Pulmonary artery endothelial cell (primary cell): ENCODE measurements around the gene AP2B1. TPM values are rescaled to one million over a fixed set of nuclear protein-coding genes. Genes with fewer than 3 reads are reported as not detected.
"Not testable (repeated sequence)": the region's sequence is repeated elsewhere in the genome, so short reads cannot be mapped to it uniquely, and the experiment has no call there.

Experiments
- DNase-seq: peaks from one replicate; pipeline ENCODE4 v3.0.0-alpha.2; 2011; ENCODE audit warnings: low read depth, low spot score
- total RNA-seq: library from RNA; depleted of rRNA; stranded (reverse); fragments of >200 nt; gene quantifications from 2 replicates; pipeline ENCODE4 v1.2.3, GENCODE V29; 2014

AP2B1 gene
- total RNA-seq: 102 TPM in 2 replicates

GRCh38 chr17:35587074-35587961 lies at the start of gene AP2B1:
Gene AP2B1, plus strand, starts transcription at chr17:35587322. Its CDS starts 6,709 bp downstream, at chr17:35594031.
- peak; percentile 90 for DNase-seq

- no peak for DNase-seq
Observed at GRCh38 chr17:35537601-35538141, 49.5 kb upstream of the AP2B1 start, which contains the start of gene SLFN12L. Gene SLFN12L, minus strand, starts transcription at chr17:35537678. Its CDS starts 15,314 bp downstream, at chr17:35522364.

- DNase-seq: no peak
Observed at GRCh38 chr17:35539659-35540026, 47.5 kb upstream of the AP2B1 start.

- peak; percentile 70 for DNase-seq
Observed at GRCh38 chr17:35540589-35541404, 46.3 kb upstream of the AP2B1 start.

GRCh38 chr17:35541434-35541833 lies 45.7 kb upstream of the AP2B1 start:
- DNase-seq: no peak

GRCh38 chr17:35542990-35543389 lies 44.1 kb upstream of the AP2B1 start:
- peak; percentile 63 for DNase-seq

DNA sequence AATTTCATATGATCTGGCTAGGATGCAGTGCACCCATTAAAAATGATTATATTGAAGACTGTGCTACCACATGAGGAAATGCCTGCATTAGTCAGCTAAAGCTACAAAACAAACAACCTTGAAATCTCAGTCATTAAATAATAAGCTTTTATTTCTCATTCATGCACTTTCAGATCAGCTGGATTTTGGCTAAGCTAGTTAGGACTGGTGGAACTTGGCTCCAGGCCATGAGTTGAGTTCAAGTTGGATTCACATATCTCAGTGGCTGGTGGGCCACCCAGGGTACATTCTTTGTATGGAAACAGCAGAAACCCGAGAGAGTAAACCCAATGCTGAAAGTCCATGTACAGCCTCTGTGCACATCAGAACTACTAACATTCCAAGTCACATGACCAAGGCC lies 43.3 kb upstream of the AP2B1 start:
- no peak for DNase-seq

DNA sequence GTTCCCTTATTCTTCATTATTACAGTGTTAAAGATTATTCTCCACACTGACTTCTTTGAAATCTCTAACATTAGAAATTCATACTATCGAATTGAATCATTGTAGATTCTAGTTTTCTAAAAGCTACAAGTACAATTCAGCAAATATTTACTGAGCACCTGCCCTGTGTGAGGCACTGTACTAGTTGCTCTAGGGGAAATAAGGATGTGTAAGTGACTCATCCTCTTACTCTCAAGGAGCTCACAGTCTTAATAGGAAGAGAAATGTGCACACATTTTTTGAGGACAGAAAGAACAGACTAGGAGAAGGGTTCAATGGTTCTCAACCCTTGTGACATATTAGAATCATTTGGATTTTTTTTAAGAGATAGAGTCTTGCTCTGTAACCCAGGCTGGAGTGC lies 42.0 kb upstream of the AP2B1 start:
- no peak for DNase-seq

GRCh38 chr17:35546487-35546886 lies 40.6 kb upstream of the AP2B1 start:
- DNase-seq: no peak

DNA sequence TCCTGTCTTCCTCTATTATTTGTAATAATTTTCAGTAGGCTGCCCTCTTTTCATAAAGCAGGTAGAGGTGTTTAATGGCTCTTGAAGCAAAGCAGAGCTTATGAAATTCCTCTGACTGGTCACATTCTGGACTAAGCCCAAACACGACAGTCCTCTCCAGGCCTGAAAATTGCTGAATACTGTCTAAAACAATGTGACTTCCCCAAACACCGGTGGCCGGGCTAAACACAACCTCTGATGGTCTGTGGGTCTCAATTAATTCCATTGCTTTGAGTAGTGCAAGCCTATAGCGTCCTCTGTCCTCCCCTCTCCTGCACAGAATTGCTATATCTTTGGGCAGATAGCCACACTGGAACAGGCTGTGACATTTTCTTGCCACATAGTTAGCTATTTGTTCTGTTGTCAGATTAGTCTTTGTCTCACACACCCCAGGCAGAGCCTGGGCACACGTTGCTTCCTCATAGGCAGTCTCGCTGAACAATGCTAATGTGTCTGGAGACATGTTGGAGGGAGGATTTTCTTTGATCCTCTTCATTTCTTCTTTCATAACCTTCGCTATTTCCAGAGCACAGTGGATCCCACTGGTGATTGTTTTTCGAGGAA lies 38.8 kb upstream of the AP2B1 start:
- no peak for DNase-seq

- no peak for DNase-seq
Observed at GRCh38 chr17:35548978-35549377, 38.1 kb upstream of the AP2B1 start.

DNA sequence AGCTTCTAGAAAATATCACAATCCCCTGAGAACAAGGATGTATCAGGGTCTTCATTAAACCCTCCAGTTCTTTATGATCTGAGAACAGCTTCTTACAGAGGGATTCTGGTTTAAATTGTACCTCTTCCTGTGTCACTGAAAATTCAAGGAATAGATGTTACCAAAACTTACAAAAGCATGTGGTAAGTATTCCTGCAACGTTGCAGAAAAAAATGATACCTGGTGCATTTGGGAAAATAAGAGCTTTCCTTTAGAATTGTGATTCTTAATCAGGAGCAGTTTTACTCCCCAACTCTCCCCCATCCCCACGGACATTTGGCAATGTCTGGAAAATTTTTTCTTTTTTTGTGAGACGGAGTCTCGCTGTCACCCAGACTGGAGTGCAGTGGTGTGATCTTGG lies 33.8 kb upstream of the AP2B1 start:
- no peak for DNase-seq

DNA sequence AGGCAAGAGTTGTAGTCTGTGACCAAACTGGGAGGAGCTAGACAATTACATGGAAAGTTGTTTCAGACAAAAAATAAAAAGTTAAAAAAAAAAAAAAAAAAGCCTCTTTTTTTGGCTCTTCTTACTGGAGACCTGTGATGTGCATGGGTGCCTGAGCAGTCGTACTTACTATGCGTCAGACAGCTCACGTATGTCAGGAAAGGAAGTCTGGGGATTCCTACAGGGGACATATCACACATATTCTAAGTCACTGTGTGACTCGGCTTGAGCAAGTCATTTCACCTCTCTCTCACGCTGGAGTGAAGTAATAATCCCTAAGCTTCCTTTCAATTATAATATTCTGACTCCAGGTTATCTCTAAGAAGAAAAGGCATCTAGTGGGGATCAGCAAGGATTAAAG lies 32.5 kb upstream of the AP2B1 start:
- DNase-seq: no peak

GRCh38 chr17:35555691-35556090 lies 31.4 kb upstream of the AP2B1 start:
- DNase-seq: no peak

- DNase-seq: no peak
Observed at GRCh38 chr17:35557353-35557752, 29.8 kb upstream of the AP2B1 start.

DNA sequence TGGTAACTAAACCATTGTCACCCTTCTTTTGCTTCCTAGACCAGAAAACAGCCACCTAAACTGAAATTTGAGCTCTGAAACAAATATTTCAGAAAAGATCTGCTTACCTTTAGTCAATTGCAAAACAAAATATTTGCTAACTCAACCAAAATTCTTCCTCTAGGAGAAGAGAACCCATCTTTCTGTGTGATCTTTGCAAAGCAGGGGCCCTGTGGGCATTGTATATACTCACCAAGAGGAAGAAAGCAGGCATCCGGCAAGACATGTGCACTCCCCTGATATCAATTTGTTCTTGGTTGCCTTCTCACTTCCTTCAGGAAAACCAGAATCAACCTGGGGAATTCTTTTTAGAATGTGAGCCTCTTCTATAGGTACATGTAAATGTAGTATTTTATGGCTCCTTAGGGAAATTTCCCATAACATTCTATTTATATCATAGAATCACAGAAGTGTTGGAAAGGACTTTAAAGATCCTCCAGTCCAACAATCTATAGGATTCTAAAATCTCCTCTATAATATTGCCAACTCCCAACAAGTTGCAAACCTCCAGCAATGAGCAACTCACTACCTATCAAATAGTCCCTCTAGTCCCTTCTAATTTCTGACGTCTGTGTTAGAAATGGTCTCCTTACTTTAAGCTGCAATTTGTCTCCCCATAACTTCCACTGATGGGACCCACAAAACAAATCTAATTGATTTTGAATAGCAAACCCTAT lies 27.5 kb upstream of the AP2B1 start:
- DNase-seq: no peak

GRCh38 chr17:35560703-35561102 lies 26.4 kb upstream of the AP2B1 start, which contains the start of gene SLFN14:
Gene SLFN14, minus strand, starts transcription at chr17:35560819. Its CDS starts 2,757 bp downstream, at chr17:35558062.
- no peak for DNase-seq

- not testable (repeated sequence) for DNase-seq
Observed at GRCh38 chr17:35563181-35563580, 23.9 kb upstream of the AP2B1 start.

- no peak for DNase-seq
Observed at GRCh38 chr17:35566968-35567367, 20.2 kb upstream of the AP2B1 start.

GRCh38 chr17:35568561-35568960 lies 18.6 kb upstream of the AP2B1 start:
- no peak for DNase-seq

DNA sequence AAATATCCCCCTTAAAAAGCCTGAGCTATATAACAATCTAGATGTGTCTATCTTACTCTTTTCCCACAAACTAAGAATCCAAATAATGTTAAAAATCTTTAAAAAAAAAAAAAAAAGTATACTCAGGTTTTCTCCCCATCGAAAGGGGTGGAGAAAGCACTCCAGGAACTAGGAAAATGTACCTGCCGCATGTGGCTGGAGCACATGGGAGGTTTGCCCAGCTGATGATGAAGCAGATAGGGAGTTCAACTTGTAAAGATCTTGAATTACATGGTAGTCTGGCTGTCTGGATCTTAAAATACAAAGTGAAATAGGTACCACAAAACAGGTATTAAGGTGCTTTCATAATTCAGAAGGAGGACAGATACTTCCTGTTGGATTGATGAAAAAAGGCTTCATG lies 17.7 kb upstream of the AP2B1 start:
- no peak for DNase-seq
